Measurements from ENCODE around the gene NAPEPLD. TPM values are rescaled to one million over a fixed set of nuclear protein-coding genes. Genes with fewer than 3 reads are reported as not detected.

The NAPEPLD gene
- total RNA-seq, 2 donors from 2014 or later = 10.7 to 27.7 TPM

GRCh38 chr7:103140685-103141084 is 8.2 kb downstream of the NAPEPLD start:
- DNase-seq (ENCODE audit: low spot score) = no peak
- peaks cover 9 to 24% of the 10 kb centered on the region in 2 donors for H3K4me1 ChIP-seq (ENCODE audit: control insufficient read depth in 1 of 2, low read depth in 2 of 2)
- H3K27me3 ChIP-seq (replicated peaks; ENCODE audit: insufficient read depth) = no peaks in the 10 kb centered on the region
- TF ChIP-seq, protein P1, sequence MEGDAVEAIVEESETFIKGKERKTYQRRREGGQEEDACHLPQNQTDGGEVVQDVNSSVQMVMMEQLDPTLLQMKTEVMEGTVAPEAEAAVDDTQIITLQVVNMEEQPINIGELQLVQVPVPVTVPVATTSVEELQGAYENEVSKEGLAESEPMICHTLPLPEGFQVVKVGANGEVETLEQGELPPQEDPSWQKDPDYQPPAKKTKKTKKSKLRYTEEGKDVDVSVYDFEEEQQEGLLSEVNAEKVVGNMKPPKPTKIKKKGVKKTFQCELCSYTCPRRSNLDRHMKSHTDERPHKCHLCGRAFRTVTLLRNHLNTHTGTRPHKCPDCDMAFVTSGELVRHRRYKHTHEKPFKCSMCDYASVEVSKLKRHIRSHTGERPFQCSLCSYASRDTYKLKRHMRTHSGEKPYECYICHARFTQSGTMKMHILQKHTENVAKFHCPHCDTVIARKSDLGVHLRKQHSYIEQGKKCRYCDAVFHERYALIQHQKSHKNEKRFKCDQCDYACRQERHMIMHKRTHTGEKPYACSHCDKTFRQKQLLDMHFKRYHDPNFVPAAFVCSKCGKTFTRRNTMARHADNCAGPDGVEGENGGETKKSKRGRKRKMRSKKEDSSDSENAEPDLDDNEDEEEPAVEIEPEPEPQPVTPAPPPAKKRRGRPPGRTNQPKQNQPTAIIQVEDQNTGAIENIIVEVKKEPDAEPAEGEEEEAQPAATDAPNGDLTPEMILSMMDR (IDR thresholded peaks at IDR 0.05) = no peak
- H3K36me3 ChIP-seq = no peaks in the 10 kb centered on the region
- ATAC-seq (ENCODE audit: insufficient number of reproducible peaks, low FRiP score, low read depth) = no peak
- H3K4me3 ChIP-seq = no peak overlapping the region
- peak overlapping the region; percentile 21 to 64 for H3K27ac ChIP-seq
- no peaks in the 10 kb centered on the region for H3K9me3 ChIP-seq

GRCh38 chr7:103140061-103140460 is 8.8 kb downstream of the NAPEPLD start:
- TF ChIP-seq, protein P1 (IDR thresholded peaks at IDR 0.05) = no peak
- Histone ChIP-seq H3K9me3 (no peaks in the 10 kb centered on the region), H3K36me3 (no peaks in the 10 kb centered on the region), H3K27ac (peak overlapping the region; percentile 32 to 64), H3K27me3 (replicated peaks; ENCODE audit: insufficient read depth) (no peaks in the 10 kb centered on the region), H3K4me3 (no peak overlapping the region), H3K4me1 (ENCODE audit: control insufficient read depth in 1 of 2, low read depth in 2 of 2) (peaks cover 12 to 24% of the 10 kb centered on the region in 2 donors)
- DNase-seq (ENCODE audit: low spot score) (no peak), ATAC-seq (ENCODE audit: insufficient number of reproducible peaks, low FRiP score, low read depth) (no peak)

GRCh38 chr7:103134836-103135554 is 13.9 kb downstream of the NAPEPLD start:
- no peak overlapping the region for H3K27ac ChIP-seq
- TF ChIP-seq, protein P1 (IDR thresholded peaks at IDR 0.05) = no peak
- ATAC-seq (ENCODE audit: insufficient number of reproducible peaks, low FRiP score, low read depth) (no peak), DNase-seq (ENCODE audit: low spot score) (no peak)
- H3K36me3 ChIP-seq = no peaks in the 10 kb centered on the region
- H3K27me3 ChIP-seq (replicated peaks; ENCODE audit: insufficient read depth) = no peaks in the 10 kb centered on the region
- H3K4me3 ChIP-seq = no peak overlapping the region
- no peaks in the 10 kb centered on the region for H3K9me3 ChIP-seq
- H3K4me1 ChIP-seq (ENCODE audit: control insufficient read depth in 1 of 2, low read depth in 2 of 2) = peaks cover 12 to 26% of the 10 kb centered on the region in 2 donors

DNA sequence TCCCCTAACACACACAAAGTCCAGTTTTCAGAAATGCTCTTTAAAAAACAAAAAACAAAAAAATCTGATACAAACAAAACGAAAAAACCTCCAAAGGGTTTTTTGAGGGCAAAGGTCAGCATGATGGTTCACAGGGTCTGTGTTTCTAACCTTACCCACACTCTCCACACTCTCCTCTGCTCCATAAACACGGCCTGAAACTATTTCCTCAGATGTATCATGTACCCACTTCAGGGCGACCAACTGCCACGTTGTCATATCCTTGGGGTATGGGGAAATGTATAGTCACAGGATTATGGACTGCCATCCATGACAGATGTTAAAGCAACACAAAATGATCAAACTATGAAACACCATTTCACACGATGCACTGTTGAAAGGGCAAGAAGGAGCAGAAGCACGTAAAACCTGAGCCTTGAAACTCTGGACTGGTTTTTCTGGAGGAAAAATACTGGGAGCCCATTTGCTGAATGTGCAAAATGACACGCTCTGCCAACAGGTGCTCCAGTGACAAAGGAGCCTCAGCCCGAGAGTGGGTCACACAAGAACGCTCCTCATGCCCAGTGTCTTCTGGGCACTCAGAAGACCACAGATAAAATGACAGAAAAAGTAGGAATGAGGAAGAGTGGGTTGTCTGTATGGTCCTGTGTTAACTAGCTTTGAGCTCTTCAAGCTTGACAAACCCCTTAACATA is 15.8 kb downstream of the NAPEPLD start:
- peaks cover 21 to 38% of the 10 kb centered on the region in 2 donors for H3K4me1 ChIP-seq (ENCODE audit: control insufficient read depth in 1 of 2, low read depth in 2 of 2)
- DNase-seq (ENCODE audit: low spot score) (no peak), ATAC-seq (ENCODE audit: insufficient number of reproducible peaks, low FRiP score, low read depth) (no peak)
- no peak overlapping the region for H3K27ac ChIP-seq
- no peaks in the 10 kb centered on the region for H3K9me3 ChIP-seq
- TF ChIP-seq, protein P1 (IDR thresholded peaks at IDR 0.05) = no peak
- H3K27me3 ChIP-seq (replicated peaks; ENCODE audit: insufficient read depth) = no peaks in the 10 kb centered on the region
- no peaks in the 10 kb centered on the region for H3K36me3 ChIP-seq
- H3K4me3 ChIP-seq = no peak overlapping the region

DNA sequence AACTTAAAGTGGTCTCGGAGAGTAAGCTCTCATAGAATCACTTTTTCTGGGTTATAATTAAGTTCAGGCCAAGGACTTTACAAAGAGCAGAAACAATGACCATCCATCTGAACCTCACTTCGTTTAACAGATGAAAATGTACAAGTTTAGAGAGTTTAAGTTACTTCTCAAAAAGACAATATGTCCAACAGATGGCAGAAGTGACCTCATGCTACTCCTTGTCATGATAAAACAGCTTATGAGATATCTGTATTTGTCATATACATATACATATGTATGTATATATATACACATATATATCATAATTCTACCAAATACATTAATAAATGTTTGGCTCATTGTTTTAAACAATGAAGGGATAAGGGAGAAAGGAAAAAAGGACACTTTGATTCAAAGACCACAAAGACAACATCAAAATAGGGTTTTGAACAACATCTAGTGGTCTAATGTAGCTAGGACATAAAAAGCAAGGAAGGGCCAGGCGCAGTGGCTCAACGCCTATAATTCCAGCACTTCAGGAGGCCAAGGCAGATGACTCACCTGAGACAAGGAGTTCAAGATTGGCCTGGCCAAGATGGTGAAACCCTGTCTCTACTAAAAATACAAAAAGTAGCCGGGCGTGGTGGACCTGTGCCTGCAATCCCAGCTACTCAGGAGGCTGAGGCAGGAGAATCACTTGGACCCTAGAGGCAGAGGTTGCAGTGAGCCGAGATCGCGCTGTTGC is 17.8 kb downstream of the NAPEPLD start:
- H3K4me3 ChIP-seq = no peak overlapping the region

More for the DNA sequence above, 17.8 kb downstream of the NAPEPLD start:
- H3K4me1 ChIP-seq (ENCODE audit: control insufficient read depth in 1 of 2, low read depth in 2 of 2) = peaks cover 21 to 45% of the 10 kb centered on the region in 2 donors
- H3K27me3 ChIP-seq (replicated peaks; ENCODE audit: insufficient read depth) = no peaks in the 10 kb centered on the region
- DNase-seq (ENCODE audit: low spot score) (no peak), ATAC-seq (ENCODE audit: insufficient number of reproducible peaks, low FRiP score, low read depth) (no peak)
- no peaks in the 10 kb centered on the region for H3K9me3 ChIP-seq
- TF ChIP-seq, protein P1 (IDR thresholded peaks at IDR 0.05) = no peak
- no peaks in the 10 kb centered on the region for H3K36me3 ChIP-seq
- peak overlapping the region in 1 of 2 donors; percentile 78 for H3K27ac ChIP-seq
